CD14-positive monocyte (primary cell): ENCODE measurements around the gene ADA. TPM values are rescaled to one million over a fixed set of nuclear protein-coding genes. Genes with fewer than 3 reads are reported as not detected.

Experiments used
- DNase-seq, 3 donors: peaks; one replicate each; pipeline ENCODE4 v3.0.0-alpha.2; 2011 to 2022
- H2AFZ ChIP-seq: 2 replicates; pipeline ENCODE4 v1.6.0; 2012; ENCODE audit warnings: mild to moderate bottlenecking, low read depth, low read length, inconsistent platforms; ENCODE audit not compliant: insufficient read depth, poor library complexity, severe bottlenecking
- H3K27ac ChIP-seq, 2 donors: 1 replicate in 1 of 2; 2 replicates in 1 of 2; pipeline ENCODE4 v1.5.1; 2012 to 2013; ENCODE audit warnings: low read length in 2 of 2, control low read depth in 1 of 2, inconsistent platforms in 1 of 2, low read depth in 1 of 2, mild to moderate bottlenecking in 1 of 2
- H3K27me3 ChIP-seq, 2 donors: one replicate each; pipeline versions ENCODE4 v1.6.0 to v1.6.1; 2011 to 2013; ENCODE audit warnings: low read length in 2 of 2; ENCODE audit not compliant: control insufficient read depth in 2 of 2, insufficient read depth in 2 of 2
- H3K36me3 ChIP-seq, 2 donors: replicated peaks in 1 of 2; 1 replicate in 1 of 2; 2 replicates in 1 of 2; pipeline versions ENCODE4 v1.5.1 to v1.6.1; 2012 to 2013; ENCODE audit warnings: low read length in 2 of 2, control low read depth in 1 of 2, inconsistent platforms in 1 of 2, mild to moderate bottlenecking in 1 of 2; ENCODE audit not compliant: insufficient read depth in 2 of 2, control insufficient read depth in 1 of 2
- H3K4me1 ChIP-seq, 2 donors: 1 replicate in 1 of 2; 2 replicates in 1 of 2; pipeline versions ENCODE4 v1.5.1 to v1.6.1; 2012 to 2013; ENCODE audit warnings: low read length in 2 of 2, control low read depth in 1 of 2, inconsistent platforms in 1 of 2, mild to moderate bottlenecking in 1 of 2, moderate library complexity in 1 of 2; ENCODE audit not compliant: insufficient read depth in 2 of 2, control insufficient read depth in 1 of 2
- H3K4me2 ChIP-seq: replicated peaks from 2 replicates; pipeline ENCODE3; 2012; ENCODE audit warnings: low read length, moderate library complexity, mild to moderate bottlenecking; ENCODE audit not compliant: poor library complexity, severe bottlenecking; ENCODE audit errors: extremely low read depth
- H3K4me3 ChIP-seq, 3 experiments: fragments of 200-600 bp in 1 of 3; sonication (generic) in 1 of 3; replicated peaks in 1 of 3; 1 replicate in 2 of 3; 2 replicates in 1 of 3; pipeline ENCODE4 v1.5.1; 2011 to 2013; ENCODE audit warnings: low read length in 3 of 3, mild to moderate bottlenecking in 3 of 3, control low read depth in 2 of 3, low read depth in 2 of 3, inconsistent platforms in 1 of 3, moderate library complexity in 1 of 3
- H3K79me2 ChIP-seq: 2 replicates; pipeline ENCODE4 v1.6.0; 2012; ENCODE audit warnings: mild to moderate bottlenecking, control low read depth, inconsistent platforms, low read length, moderate library complexity; ENCODE audit not compliant: insufficient read depth
- H3K9ac ChIP-seq: 2 replicates; pipeline ENCODE4 v1.6.0; 2017; ENCODE audit warnings: low read length, mild to moderate bottlenecking; ENCODE audit not compliant: insufficient read depth, poor library complexity, severe bottlenecking
- H3K9me3 ChIP-seq, 2 donors: replicated peaks in 1 of 2; 1 replicate in 1 of 2; 2 replicates in 1 of 2; pipeline versions ENCODE4 v1.5.1 to v1.6.1; 2012 to 2013; ENCODE audit warnings: low read length in 2 of 2, control low read depth in 1 of 2; ENCODE audit not compliant: control insufficient read depth in 1 of 2, insufficient read depth in 1 of 2
- H4K20me1 ChIP-seq: 2 replicates; pipeline ENCODE4 v1.6.0; 2012; ENCODE audit warnings: mild to moderate bottlenecking, low read length, control low read depth, moderate library complexity; ENCODE audit not compliant: insufficient read depth
- H3K27ac Mint-ChIP-seq, 7 donors: one replicate each; pipeline ENCODE4 v1.8.0; 2020; ENCODE audit warnings: mild to moderate bottlenecking in 7 of 7, mixed read lengths in 7 of 7, moderate library complexity in 6 of 7, inconsistent platforms in 2 of 7
- H3K27me3 Mint-ChIP-seq, 3 donors: one replicate each; pipeline ENCODE4 v1.8.0; 2021 to 2022; ENCODE audit warnings: low read depth in 3 of 3, mild to moderate bottlenecking in 3 of 3, mixed read lengths in 3 of 3, moderate library complexity in 3 of 3, inconsistent platforms in 1 of 3
- H3K36me3 Mint-ChIP-seq, 2 donors: one replicate each; pipeline ENCODE4 v1.8.0; 2020; ENCODE audit warnings: mixed read lengths in 2 of 2, inconsistent platforms in 1 of 2, mild to moderate bottlenecking in 1 of 2
- H3K4me1 Mint-ChIP-seq: one replicate; pipeline ENCODE4 v1.8.0; 2020; ENCODE audit warnings: mild to moderate bottlenecking, mixed read lengths
- H3K4me3 Mint-ChIP-seq, 2 donors: one replicate each; pipeline ENCODE4 v1.8.0; 2020; ENCODE audit warnings: mild to moderate bottlenecking in 2 of 2, mixed read lengths in 2 of 2, moderate library complexity in 1 of 2
- H3K9me3 Mint-ChIP-seq, 7 donors: one replicate each; pipeline ENCODE4 v1.8.0; 2020 to 2022; ENCODE audit warnings: mixed read lengths in 7 of 7, mild to moderate bottlenecking in 6 of 7, moderate library complexity in 6 of 7, inconsistent platforms in 2 of 7
- CTCF ChIP-seq: fragments of 200-600 bp; IDR thresholded peaks from one replicate; pipeline ENCODE4 v1.8.0; 2022; ENCODE audit warnings: antibody characterized with exemption, mild to moderate bottlenecking
- WGBS: methylation state at CpG from one replicate; pipeline ENCODE4 v1.1.5; 2013; ENCODE audit warnings: missing lambda C conversion rate; ENCODE audit not compliant: insufficient coverage; 5-methylcytosine and 5-hydroxymethylcytosine counted together
- intact Hi-C, 2 donors: fragments of 100-400 bp; cut with micrococcal nuclease; formaldehyde crosslinking; loops; one replicate each; pipeline versions ENCODE4 v1.15.0 to v1.15.1; 2023
- polyA plus RNA-seq, 3 donors: library from polyadenylated mRNA; depleted of rRNA in 1 of 3; unstranded in 2 of 3; stranded (reverse) in 1 of 3; fragments of 300-500 nt in 2 of 3; fragments of >200 nt in 1 of 3; fragmentation: Illumina TruSeq in 2 of 3; gene quantifications; 1 replicate in 2 of 3; 2 replicates in 1 of 3; pipeline ENCODE4 v1.2.3, GENCODE V29; 2012 to 2021

The ADA gene
- polyA plus RNA-seq, 3 donors, result 11.1 to 17.2 (median 15.6) TPM

GRCh38 chr20:44583157-44583556, 68.3 kb downstream of the ADA start:
- peaks cover 51% of the 10 kb centered on the region for H3K4me1 Mint-ChIP-seq
- 100% methylated on average over 1 of the region's 1 CpG for WGBS
- DNase-seq, result no peak
- Histone ChIP-seq H3K36me3 (no peaks in the 10 kb centered on the region), H3K9ac (no peak overlapping the region), H4K20me1 (no peaks in the 10 kb centered on the region), H3K4me2 (no peak overlapping the region), H2AFZ (no peak overlapping the region), H3K27ac (no peak overlapping the region), H3K4me1 (peaks cover 28 to 34% of the 10 kb centered on the region in 2 donors), H3K27me3 (no peaks in the 10 kb centered on the region), H3K9me3 (no peaks in the 10 kb centered on the region), H3K79me2 (no peaks in the 10 kb centered on the region), H3K4me3 (no peak overlapping the region)
- H3K9me3 Mint-ChIP-seq, result no peaks in the 10 kb centered on the region
- H3K27ac Mint-ChIP-seq, result no peak overlapping the region
- H3K27me3 Mint-ChIP-seq, result peaks cover 0 to 2% (median 0%) of the 10 kb centered on the region in 3 donors
- TF ChIP-seq CTCF, result no peak
- no peaks in the 10 kb centered on the region for H3K36me3 Mint-ChIP-seq
- intact Hi-C loops, result no loop called here
- no peak overlapping the region for H3K4me3 Mint-ChIP-seq

- H3K9me3 Mint-ChIP-seq, result no peaks in the 10 kb centered on the region
- H2AFZ ChIP-seq, result peak within 1 kb of the TSS; percentile 17
- H3K4me3 Mint-ChIP-seq, result peak within 1 kb of the TSS in 1 of 2 donors; percentile 20
- no peaks in the 10 kb centered on the region for H3K36me3 ChIP-seq
- H3K4me1 Mint-ChIP-seq, result peaks cover 50% of the 10 kb centered on the region
- no peak within 1 kb of the TSS for H3K4me2 ChIP-seq
- no peak within 1 kb of the TSS for H3K4me3 ChIP-seq
- peak within 1 kb of the TSS in 2 of 7 donors; percentile 37 to 88 for H3K27ac Mint-ChIP-seq
- DNase-seq, result peak in 1 of 3 donors; percentile 57
- no peaks in the 10 kb centered on the region for H3K36me3 Mint-ChIP-seq
- H3K27me3 ChIP-seq, result no peaks in the 10 kb centered on the region
- WGBS, result 25% methylated on average over 1 of the region's 6 CpGs
- intact Hi-C loops, result no loop called here
- H3K4me1 ChIP-seq, result peaks cover 28 to 33% of the 10 kb centered on the region in 2 donors
- TF ChIP-seq CTCF, result no peak
- H3K27me3 Mint-ChIP-seq, result peaks cover 0 to 2% (median 0%) of the 10 kb centered on the region in 3 donors
- no peak within 1 kb of the TSS for H3K27ac ChIP-seq
- H3K79me2 ChIP-seq, result no peaks in the 10 kb centered on the region
- H3K9me3 ChIP-seq, result no peaks in the 10 kb centered on the region
- H4K20me1 ChIP-seq, result no peaks in the 10 kb centered on the region
- no peak within 1 kb of the TSS for H3K9ac ChIP-seq
Measured at GRCh38 chr20:44582311-44583025, 69.0 kb downstream of the ADA start, which contains the start of gene PKIG. PKIG (plus strand) TSS chr20:44582579; CDS start chr20:44614557, 31,978 bp downstream.
